ENCODE data around the gene DUSP2. TPM values are rescaled to one million over a fixed set of nuclear protein-coding genes. Genes with fewer than 3 reads are reported as not detected.

Gene DUSP2
- total and polyA plus RNA-seq, 2 experiments from 2014 or later, result 6.6 to 13.0 TPM

GRCh38 chr2:96120091-96120720 lies 25.0 kb downstream of the DUSP2 start (continued):
- TF ChIP-seq, protein P1, sequence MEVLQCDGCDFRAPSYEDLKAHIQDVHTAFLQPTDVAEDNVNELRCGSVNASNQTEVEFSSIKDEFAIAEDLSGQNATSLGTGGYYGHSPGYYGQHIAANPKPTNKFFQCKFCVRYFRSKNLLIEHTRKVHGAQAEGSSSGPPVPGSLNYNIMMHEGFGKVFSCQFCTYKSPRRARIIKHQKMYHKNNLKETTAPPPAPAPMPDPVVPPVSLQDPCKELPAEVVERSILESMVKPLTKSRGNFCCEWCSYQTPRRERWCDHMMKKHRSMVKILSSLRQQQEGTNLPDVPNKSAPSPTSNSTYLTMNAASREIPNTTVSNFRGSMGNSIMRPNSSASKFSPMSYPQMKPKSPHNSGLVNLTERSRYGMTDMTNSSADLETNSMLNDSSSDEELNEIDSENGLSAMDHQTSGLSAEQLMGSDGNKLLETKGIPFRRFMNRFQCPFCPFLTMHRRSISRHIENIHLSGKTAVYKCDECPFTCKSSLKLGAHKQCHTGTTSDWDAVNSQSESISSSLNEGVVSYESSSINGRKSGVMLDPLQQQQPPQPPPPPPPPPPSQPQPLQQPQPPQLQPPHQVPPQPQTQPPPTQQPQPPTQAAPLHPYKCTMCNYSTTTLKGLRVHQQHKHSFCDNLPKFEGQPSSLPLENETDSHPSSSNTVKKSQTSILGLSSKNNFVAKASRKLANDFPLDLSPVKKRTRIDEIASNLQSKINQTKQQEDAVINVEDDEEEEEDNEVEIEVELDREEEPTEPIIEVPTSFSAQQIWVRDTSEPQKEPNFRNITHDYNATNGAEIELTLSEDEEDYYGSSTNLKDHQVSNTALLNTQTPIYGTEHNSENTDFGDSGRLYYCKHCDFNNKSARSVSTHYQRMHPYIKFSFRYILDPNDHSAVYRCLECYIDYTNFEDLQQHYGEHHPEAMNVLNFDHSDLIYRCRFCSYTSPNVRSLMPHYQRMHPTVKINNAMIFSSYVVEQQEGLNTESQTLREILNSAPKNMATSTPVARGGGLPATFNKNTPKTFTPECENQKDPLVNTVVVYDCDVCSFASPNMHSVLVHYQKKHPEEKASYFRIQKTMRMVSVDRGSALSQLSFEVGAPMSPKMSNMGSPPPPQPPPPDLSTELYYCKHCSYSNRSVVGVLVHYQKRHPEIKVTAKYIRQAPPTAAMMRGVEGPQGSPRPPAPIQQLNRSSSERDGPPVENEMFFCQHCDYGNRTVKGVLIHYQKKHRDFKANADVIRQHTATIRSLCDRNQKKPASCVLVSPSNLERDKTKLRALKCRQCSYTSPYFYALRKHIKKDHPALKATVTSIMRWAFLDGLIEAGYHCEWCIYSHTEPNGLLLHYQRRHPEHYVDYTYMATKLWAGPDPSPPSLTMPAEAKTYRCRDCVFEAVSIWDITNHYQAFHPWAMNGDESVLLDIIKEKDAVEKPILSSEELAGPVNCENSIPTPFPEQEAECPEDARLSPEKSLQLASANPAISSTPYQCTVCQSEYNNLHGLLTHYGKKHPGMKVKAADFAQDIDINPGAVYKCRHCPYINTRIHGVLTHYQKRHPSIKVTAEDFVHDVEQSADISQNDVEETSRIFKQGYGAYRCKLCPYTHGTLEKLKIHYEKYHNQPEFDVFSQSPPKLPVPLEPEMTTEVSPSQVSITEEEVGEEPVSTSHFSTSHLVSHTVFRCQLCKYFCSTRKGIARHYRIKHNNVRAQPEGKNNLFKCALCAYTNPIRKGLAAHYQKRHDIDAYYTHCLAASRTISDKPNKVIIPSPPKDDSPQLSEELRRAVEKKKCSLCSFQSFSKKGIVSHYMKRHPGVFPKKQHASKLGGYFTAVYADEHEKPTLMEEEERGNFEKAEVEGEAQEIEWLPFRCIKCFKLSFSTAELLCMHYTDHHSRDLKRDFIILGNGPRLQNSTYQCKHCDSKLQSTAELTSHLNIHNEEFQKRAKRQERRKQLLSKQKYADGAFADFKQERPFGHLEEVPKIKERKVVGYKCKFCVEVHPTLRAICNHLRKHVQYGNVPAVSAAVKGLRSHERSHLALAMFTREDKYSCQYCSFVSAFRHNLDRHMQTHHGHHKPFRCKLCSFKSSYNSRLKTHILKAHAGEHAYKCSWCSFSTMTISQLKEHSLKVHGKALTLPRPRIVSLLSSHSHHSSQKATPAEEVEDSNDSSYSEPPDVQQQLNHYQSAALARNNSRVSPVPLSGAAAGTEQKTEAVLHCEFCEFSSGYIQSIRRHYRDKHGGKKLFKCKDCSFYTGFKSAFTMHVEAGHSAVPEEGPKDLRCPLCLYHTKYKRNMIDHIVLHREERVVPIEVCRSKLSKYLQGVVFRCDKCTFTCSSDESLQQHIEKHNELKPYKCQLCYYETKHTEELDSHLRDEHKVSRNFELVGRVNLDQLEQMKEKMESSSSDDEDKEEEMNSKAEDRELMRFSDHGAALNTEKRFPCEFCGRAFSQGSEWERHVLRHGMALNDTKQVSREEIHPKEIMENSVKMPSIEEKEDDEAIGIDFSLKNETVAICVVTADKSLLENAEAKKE (CRISPR knock-in tag; IDR thresholded peaks at IDR 0.05), result no peak
- no peak for TF ChIP-seq NANOG (IDR thresholded peaks at IDR 0.05; ENCODE audit: borderline replicate concordance)

- Histone ChIP-seq H3K27ac (ENCODE audit: low read depth) (no peak overlapping the region), H3K4me2 (no peak overlapping the region), H3K4me3 (no peak overlapping the region), H3K27me3 (ENCODE audit: insufficient read depth) (peaks cover 27% of the 10 kb centered on the region), H3K36me3 (ENCODE audit: insufficient read depth) (no peaks in the 10 kb centered on the region), H3F3A (replicated peaks; ENCODE audit: low read depth) (no peaks in the 10 kb centered on the region), H3K4me1 (ENCODE audit: insufficient read depth) (peaks cover 6% of the 10 kb centered on the region; the same call in 1 of the 2 replicates), H4K20me1 (replicated peaks; ENCODE audit: insufficient read depth) (no peaks in the 10 kb centered on the region), H2AFZ (no peak overlapping the region), H3K79me2 (replicated peaks; ENCODE audit: insufficient read depth) (no peaks in the 10 kb centered on the region), H3K9me2 (ENCODE audit: insufficient read depth) (no peaks in the 10 kb centered on the region)
- Mint-ChIP-seq H3K36me3 (ENCODE audit: low read depth) (no peaks in the 10 kb centered on the region; the same call in 2 of the 3 replicates), H3K27me3 (ENCODE audit: insufficient read depth, low read depth, poor library complexity) (peaks cover 34% of the 10 kb centered on the region), H3K9me3 (peaks cover 4% of the 10 kb centered on the region; the same call in 2 of the 3 replicates), H3K4me3 (no peak overlapping the region), H3K27ac (no peak overlapping the region), H3K4me1 (peaks cover 26% of the 10 kb centered on the region)
- DNase-seq (ENCODE audit: low spot score) (no peak), ATAC-seq (no peak)
- TF ChIP-seq ZNF331 (CRISPR knock-in tag; IDR thresholded peaks at IDR 0.05; ENCODE audit: low read depth) (no peak), STAT1 (IDR thresholded peaks at IDR 0.05; ENCODE audit: unreplicated experiment) (no peak), ZNF114 (CRISPR knock-in tag; IDR thresholded peaks at IDR 0.05) (no peak), CREB1 (CRISPR knock-in tag; IDR thresholded peaks at IDR 0.05; ENCODE audit: low read depth) (no peak)
- TF ChIP-seq, protein P1 (CRISPR knock-in tag; IDR thresholded peaks at IDR 0.05), result no peak
Measured at GRCh38 chr2:96119389-96119751, 25.9 kb downstream of the DUSP2 start.

Measured in GM23338 (cell line).